ENCODE data around the gene PDE12. TPM values are rescaled to one million over a fixed set of nuclear protein-coding genes. Genes with fewer than 3 reads are reported as not detected.

Gene PDE12, protein sequence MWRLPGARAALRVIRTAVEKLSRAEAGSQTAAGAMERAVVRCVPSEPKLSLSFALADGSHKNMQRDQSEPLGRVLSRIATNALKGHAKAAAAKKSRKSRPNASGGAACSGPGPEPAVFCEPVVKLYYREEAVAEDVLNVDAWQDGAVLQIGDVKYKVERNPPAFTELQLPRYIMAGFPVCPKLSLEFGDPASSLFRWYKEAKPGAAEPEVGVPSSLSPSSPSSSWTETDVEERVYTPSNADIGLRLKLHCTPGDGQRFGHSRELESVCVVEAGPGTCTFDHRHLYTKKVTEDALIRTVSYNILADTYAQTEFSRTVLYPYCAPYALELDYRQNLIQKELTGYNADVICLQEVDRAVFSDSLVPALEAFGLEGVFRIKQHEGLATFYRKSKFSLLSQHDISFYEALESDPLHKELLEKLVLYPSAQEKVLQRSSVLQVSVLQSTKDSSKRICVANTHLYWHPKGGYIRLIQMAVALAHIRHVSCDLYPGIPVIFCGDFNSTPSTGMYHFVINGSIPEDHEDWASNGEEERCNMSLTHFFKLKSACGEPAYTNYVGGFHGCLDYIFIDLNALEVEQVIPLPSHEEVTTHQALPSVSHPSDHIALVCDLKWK
- total RNA-seq (ENCODE audit: unreplicated experiment) = 11.0 TPM
- long read RNA-seq, full-length matches to known transcripts = 3 of 4 reads
- long read RNA-seq, partial matches to known transcripts = 0 of 4 reads
- long read RNA-seq, other reads (novel, unspliced or antisense) = 1 of 4 reads

DNA sequence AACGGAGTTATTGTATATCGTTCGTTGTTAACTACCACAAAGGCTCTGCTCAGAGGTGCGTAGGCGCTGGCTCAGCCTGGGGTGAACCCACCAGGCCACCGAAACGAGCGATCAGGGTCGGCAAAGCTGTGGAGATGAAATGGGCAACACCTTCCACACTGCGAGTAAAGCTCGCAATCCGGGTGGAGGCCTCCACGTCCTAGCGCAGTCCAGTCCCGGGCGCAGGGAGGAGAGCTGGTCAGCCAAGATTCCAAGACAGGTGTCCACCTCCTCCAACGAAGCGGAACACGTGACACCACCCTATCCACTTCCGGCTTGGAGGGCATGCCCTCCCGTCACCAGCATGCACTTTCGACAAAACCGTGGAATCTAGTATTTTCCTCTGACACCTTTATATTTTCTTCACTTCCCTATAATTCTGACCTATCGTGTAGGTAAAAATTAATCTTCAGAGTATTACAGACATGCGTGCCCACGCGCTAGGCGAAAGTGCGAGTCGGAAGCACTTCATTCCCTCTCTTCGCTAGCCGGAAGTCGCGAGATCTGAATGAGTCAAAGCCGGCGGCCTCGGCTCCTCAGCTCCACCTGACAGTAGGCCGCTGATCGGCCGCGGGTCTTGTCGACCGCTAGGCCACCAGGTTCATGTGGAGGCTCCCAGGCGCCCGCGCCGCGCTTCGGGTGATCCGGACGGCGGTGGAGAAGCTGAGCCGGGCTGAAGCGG is at the start of gene PDE12:
TSS of gene PDE12 (plus strand) at position 537 of the 721 bp plus-strand sequence. CDS start at position 643, 106 bp downstream.
- Mint-ChIP-seq H3K36me3 (ENCODE audit: low read depth, unreplicated experiment) (peaks cover 5% of the 10 kb centered on the region), H3K9me3 (ENCODE audit: unreplicated experiment) (no peaks in the 10 kb centered on the region), H3K4me3 (ENCODE audit: unreplicated experiment) (peak within 1 kb of the TSS; percentile 91), H3K27me3 (ENCODE audit: unreplicated experiment) (peaks cover 4% of the 10 kb centered on the region), H3K27ac (ENCODE audit: unreplicated experiment) (peak within 1 kb of the TSS; percentile 94), H3K4me1 (ENCODE audit: unreplicated experiment) (peaks cover 15% of the 10 kb centered on the region)
- TF ChIP-seq, protein P1, sequence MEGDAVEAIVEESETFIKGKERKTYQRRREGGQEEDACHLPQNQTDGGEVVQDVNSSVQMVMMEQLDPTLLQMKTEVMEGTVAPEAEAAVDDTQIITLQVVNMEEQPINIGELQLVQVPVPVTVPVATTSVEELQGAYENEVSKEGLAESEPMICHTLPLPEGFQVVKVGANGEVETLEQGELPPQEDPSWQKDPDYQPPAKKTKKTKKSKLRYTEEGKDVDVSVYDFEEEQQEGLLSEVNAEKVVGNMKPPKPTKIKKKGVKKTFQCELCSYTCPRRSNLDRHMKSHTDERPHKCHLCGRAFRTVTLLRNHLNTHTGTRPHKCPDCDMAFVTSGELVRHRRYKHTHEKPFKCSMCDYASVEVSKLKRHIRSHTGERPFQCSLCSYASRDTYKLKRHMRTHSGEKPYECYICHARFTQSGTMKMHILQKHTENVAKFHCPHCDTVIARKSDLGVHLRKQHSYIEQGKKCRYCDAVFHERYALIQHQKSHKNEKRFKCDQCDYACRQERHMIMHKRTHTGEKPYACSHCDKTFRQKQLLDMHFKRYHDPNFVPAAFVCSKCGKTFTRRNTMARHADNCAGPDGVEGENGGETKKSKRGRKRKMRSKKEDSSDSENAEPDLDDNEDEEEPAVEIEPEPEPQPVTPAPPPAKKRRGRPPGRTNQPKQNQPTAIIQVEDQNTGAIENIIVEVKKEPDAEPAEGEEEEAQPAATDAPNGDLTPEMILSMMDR (IDR thresholded peaks at IDR 0.05; ENCODE audit: unreplicated experiment) = no peak
- DNase-seq (ENCODE audit: low spot score) = peak; percentile 66

DNA sequence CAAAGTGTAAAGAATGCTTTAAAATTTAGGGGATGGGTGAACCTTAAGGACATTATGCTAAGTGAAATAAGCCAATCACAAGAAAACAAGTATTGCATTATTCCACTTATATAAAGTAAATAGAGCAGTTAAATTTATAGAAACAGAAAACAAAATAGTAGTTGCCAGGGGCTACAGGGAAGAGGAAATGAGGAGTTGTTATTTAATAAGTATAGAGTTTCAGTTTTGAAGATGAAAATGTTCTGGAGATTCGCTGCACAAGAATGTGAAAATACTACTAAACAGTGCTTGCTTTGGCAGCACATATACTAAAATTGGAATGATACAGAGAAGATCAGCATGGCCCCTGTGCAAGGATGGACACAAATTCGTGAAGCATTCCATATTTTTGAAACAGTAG is 43.9 kb upstream of the PDE12 start:
- H3K27ac Mint-ChIP-seq (ENCODE audit: unreplicated experiment) = no peak overlapping the region
- no peaks in the 10 kb centered on the region for H3K9me3 Mint-ChIP-seq (ENCODE audit: unreplicated experiment)
- no peak for DNase-seq (ENCODE audit: low spot score)
- no peak overlapping the region for H3K4me3 Mint-ChIP-seq (ENCODE audit: unreplicated experiment)
- H3K4me1 Mint-ChIP-seq (ENCODE audit: unreplicated experiment) = no peaks in the 10 kb centered on the region
- TF ChIP-seq, protein P1 (IDR thresholded peaks at IDR 0.05; ENCODE audit: unreplicated experiment) = no peak
- no peaks in the 10 kb centered on the region for H3K36me3 Mint-ChIP-seq (ENCODE audit: low read depth, unreplicated experiment)
- H3K27me3 Mint-ChIP-seq (ENCODE audit: unreplicated experiment) = no peaks in the 10 kb centered on the region

DNA sequence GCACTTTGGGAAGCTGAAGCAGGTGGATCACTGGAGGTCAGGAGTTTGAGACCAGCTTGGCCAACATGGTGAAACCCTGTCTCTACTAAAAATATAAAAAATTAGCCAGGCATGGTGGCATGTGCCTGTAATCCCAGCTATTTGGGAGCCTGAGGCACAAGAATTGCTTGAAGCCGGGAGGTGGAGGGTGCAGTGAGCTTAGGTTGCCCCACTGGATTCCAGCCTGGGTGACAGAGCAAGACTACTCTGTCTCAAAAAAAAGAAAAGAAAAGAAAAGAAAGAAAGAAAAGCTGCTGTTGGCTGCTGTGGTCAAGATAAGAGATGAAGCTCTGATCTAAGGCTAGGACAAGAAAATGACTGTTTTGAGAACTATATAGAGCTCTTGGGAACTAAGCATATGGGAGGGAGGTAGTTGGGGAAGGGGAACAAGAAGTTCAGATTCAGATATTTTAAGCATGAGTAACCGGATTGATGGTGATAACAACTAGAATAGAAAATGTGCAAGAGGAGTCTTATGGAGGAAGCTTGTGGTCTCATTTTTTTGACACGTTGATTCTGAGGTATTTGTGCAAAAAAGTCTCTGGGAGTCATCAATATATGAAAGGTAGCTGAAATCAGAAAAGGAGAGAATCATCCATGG is 37.7 kb upstream of the PDE12 start:
- TF ChIP-seq, protein P1 (IDR thresholded peaks at IDR 0.05; ENCODE audit: unreplicated experiment) = no peak
- Mint-ChIP-seq H3K27ac (ENCODE audit: unreplicated experiment) (no peak overlapping the region), H3K4me3 (ENCODE audit: unreplicated experiment) (no peak overlapping the region), H3K36me3 (ENCODE audit: low read depth, unreplicated experiment) (no peaks in the 10 kb centered on the region), H3K4me1 (ENCODE audit: unreplicated experiment) (no peaks in the 10 kb centered on the region), H3K9me3 (ENCODE audit: unreplicated experiment) (no peaks in the 10 kb centered on the region), H3K27me3 (ENCODE audit: unreplicated experiment) (no peaks in the 10 kb centered on the region)
- DNase-seq (ENCODE audit: low spot score) = no peak

DNA sequence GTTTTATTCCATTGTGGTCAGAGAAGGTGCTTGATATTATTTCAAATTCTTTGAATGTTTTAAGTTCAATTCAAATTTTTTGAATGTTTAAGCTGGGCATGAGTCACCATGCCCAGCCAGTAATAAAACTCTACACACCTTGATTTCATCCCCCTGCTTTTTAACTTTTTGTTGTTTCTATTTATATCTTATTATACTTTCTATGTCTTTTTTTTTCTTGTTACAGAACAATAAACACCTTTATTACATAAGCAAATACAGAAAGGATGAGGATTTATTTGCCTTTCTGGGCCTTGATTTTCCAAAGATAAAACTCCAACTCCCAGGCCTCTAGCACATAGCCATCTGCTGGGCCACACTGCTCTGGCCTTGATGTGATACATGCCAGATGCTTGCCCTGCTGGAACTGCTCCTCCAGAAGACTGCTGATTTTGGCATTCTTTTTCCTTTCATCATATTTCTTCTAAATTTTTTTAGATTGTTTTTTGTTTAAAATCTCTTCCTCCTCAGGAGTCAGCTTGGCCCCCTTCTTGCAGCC is 25.9 kb upstream of the PDE12 start:
- H3K27ac Mint-ChIP-seq (ENCODE audit: unreplicated experiment) = no peak overlapping the region
- peaks cover 4% of the 10 kb centered on the region for H3K27me3 Mint-ChIP-seq (ENCODE audit: unreplicated experiment)
- TF ChIP-seq, protein P1 (IDR thresholded peaks at IDR 0.05; ENCODE audit: unreplicated experiment) = no peak
- H3K9me3 Mint-ChIP-seq (ENCODE audit: unreplicated experiment) = no peaks in the 10 kb centered on the region
- H3K4me1 Mint-ChIP-seq (ENCODE audit: unreplicated experiment) = no peaks in the 10 kb centered on the region
- no peak for DNase-seq (ENCODE audit: low spot score)
- H3K4me3 Mint-ChIP-seq (ENCODE audit: unreplicated experiment) = no peak overlapping the region
- H3K36me3 Mint-ChIP-seq (ENCODE audit: low read depth, unreplicated experiment) = no peaks in the 10 kb centered on the region

Data from endothelial cell (in vitro differentiated cells).